H1 (cell line): Measurements from ENCODE around the gene CD300LB. TPM values are rescaled to one million over a fixed set of nuclear protein-coding genes. Genes with fewer than 3 reads are reported as not detected.

Experiments used
- CTCF ChIA-PET: fragments of 300-600 bp; sonication (Branson Sonifier 250); formaldehyde crosslinking; loops from one replicate; lab custom pipeline; 2021; ENCODE audit not compliant: partially characterized antibody; lab: Charles Lee
- POLR2A ChIA-PET: fragments of 300-600 bp; sonication (Branson Sonifier 250); formaldehyde crosslinking; loops from one replicate; lab custom pipeline; 2021; ENCODE audit warnings: inconsistent platforms; ENCODE audit not compliant: partially characterized antibody; lab: Charles Lee
- DNase-seq, 2 experiments: peaks; one replicate each; pipeline versions ENCODE4 v3.0.0 to v3.0.0-alpha.2; 2010 to 2022; ENCODE audit warnings: low spot score in 2 of 2, low read depth in 1 of 2, mixed read lengths in 1 of 2
- FAIRE-seq: peaks from 2 replicates; lab custom pipeline; 2011; peaks lifted over from hg19 to GRCh38; lab: Jason Lieb, UNC
- H2AFZ ChIP-seq: 2 replicates; pipeline ENCODE4 v1.8.1; 2012; ENCODE audit warnings: low read length, inconsistent platforms
- H2AK5ac ChIP-seq: 2 replicates; pipeline ENCODE4 v1.6.1; 2013; ENCODE audit warnings: low read depth, low read length
- H2BK120ac ChIP-seq: replicated peaks from 2 replicates; pipeline ENCODE3; 2013; ENCODE audit warnings: low read depth, low read length, inconsistent platforms
- H2BK12ac ChIP-seq: 2 replicates; pipeline ENCODE4 v1.6.1; 2013; ENCODE audit warnings: low read depth, low read length
- H2BK15ac ChIP-seq: 2 replicates; pipeline ENCODE4 v1.6.1; 2013; ENCODE audit warnings: low read length
- H2BK20ac ChIP-seq: 2 replicates; pipeline ENCODE4 v1.6.1; 2013; ENCODE audit warnings: low read length
- H2BK5ac ChIP-seq: 2 replicates; pipeline ENCODE4 v1.6.1; 2013; ENCODE audit warnings: low read depth, low read length
- H3K14ac ChIP-seq: 2 replicates; pipeline ENCODE4 v1.6.1; 2013; ENCODE audit warnings: inconsistent platforms; ENCODE audit not compliant: insufficient read length
- H3K18ac ChIP-seq: 2 replicates; pipeline ENCODE4 v1.6.1; 2013; ENCODE audit warnings: low read length; ENCODE audit errors: extremely low read depth
- H3K23ac ChIP-seq: 2 replicates; pipeline ENCODE4 v1.6.1; 2013; ENCODE audit warnings: inconsistent platforms; ENCODE audit not compliant: insufficient read length
- H3K23me2 ChIP-seq: 2 replicates; pipeline ENCODE4 v1.6.1; 2013; ENCODE audit warnings: low read depth, low read length
- H3K27ac ChIP-seq: 2 replicates; pipeline ENCODE4 v1.6.1; 2011; ENCODE audit warnings: low read depth, low read length, inconsistent platforms
- H3K27me3 ChIP-seq, 4 experiments: replicated peaks in 1 of 4; 1 replicate in 1 of 4; 2 replicates in 3 of 4; pipeline versions ENCODE4 v1.6.1 to v1.8.1; 2011 to 2013; ENCODE audit warnings: low read length in 3 of 4, mild to moderate bottlenecking in 3 of 4, inconsistent platforms in 2 of 4, mixed read lengths in 2 of 4, moderate library complexity in 1 of 4; ENCODE audit not compliant: control insufficient read depth in 3 of 4, insufficient read depth in 3 of 4; ENCODE audit errors: extremely low read depth in 1 of 4
- H3K36me3 ChIP-seq, 4 experiments: 2 replicates each; pipeline versions ENCODE4 v1.6.1 to v1.8.1; 2011 to 2013; ENCODE audit warnings: mild to moderate bottlenecking in 4 of 4, low read length in 3 of 4, moderate library complexity in 2 of 4, control low read depth in 1 of 4, inconsistent platforms in 1 of 4; ENCODE audit not compliant: insufficient read depth in 4 of 4, control insufficient read depth in 2 of 4
- H3K4ac ChIP-seq: replicated peaks from 2 replicates; pipeline ENCODE3; 2013; ENCODE audit warnings: low read length, low read depth, mixed read lengths, inconsistent platforms; ENCODE audit not compliant: insufficient read length
- H3K4me1 ChIP-seq, 4 experiments: replicated peaks in 1 of 4; 1 replicate in 1 of 4; 2 replicates in 3 of 4; pipeline versions ENCODE4 v1.6.1 to v1.8.1; 2011 to 2013; ENCODE audit warnings: low read length in 3 of 4, inconsistent platforms in 2 of 4, mixed read lengths in 1 of 4; ENCODE audit not compliant: insufficient read depth in 4 of 4, control insufficient read depth in 3 of 4
- H3K4me2 ChIP-seq, 2 experiments: 2 replicates each; pipeline versions ENCODE4 v1.6.1 to v1.8.1; 2011 to 2013; ENCODE audit warnings: low read depth in 2 of 2, low read length in 2 of 2, control low read depth in 1 of 2, inconsistent platforms in 1 of 2, mild to moderate bottlenecking in 1 of 2; ENCODE audit not compliant: insufficient read depth in 1 of 2
- H3K4me3 ChIP-seq, 4 experiments: fragments of 200-600, 300-600 bp in 1 of 4; sonication (generic), shearing (Covaris generic), sonication (Bioruptor Twin) in 1 of 4; 2 replicates each; pipeline versions ENCODE4 v1.5.1 to v1.8.1; 2011 to 2016; ENCODE audit warnings: low read length in 4 of 4, low read depth in 3 of 4, control low read depth in 2 of 4, inconsistent platforms in 2 of 4, mild to moderate bottlenecking in 2 of 4, mixed read lengths in 1 of 4, moderate library complexity in 1 of 4; ENCODE audit not compliant: insufficient read depth in 2 of 4; ENCODE audit errors: extremely low read depth in 1 of 4
- H3K56ac ChIP-seq: replicated peaks from 2 replicates; pipeline ENCODE3; 2013; ENCODE audit warnings: low read depth, mild to moderate bottlenecking, mixed read lengths, low read length, inconsistent platforms; ENCODE audit not compliant: insufficient read length
- H3K79me1 ChIP-seq: 2 replicates; pipeline ENCODE4 v1.6.1; 2013; ENCODE audit warnings: low read depth, low read length, control low read depth
- H3K79me2 ChIP-seq, 2 experiments: 2 replicates each; pipeline versions ENCODE4 v1.6.1 to v1.8.1; 2012 to 2013; ENCODE audit warnings: low read length in 2 of 2, mild to moderate bottlenecking in 2 of 2, inconsistent platforms in 1 of 2; ENCODE audit not compliant: insufficient read depth in 2 of 2, control insufficient read depth in 1 of 2
- H3K9ac ChIP-seq, 4 experiments: replicated peaks in 1 of 4; 1 replicate in 1 of 4; 2 replicates in 3 of 4; pipeline versions ENCODE4 v1.6.1 to v1.8.1; 2011 to 2013; ENCODE audit warnings: low read depth in 3 of 4, low read length in 3 of 4, control low read depth in 2 of 4, mild to moderate bottlenecking in 2 of 4, moderate library complexity in 2 of 4, inconsistent platforms in 1 of 4; ENCODE audit errors: extremely low read depth in 1 of 4
- H3K9me3 ChIP-seq, 2 experiments: 2 replicates each; pipeline versions ENCODE4 v1.6.1 to v1.8.1; 2012 to 2013; ENCODE audit warnings: mild to moderate bottlenecking in 2 of 2, moderate library complexity in 2 of 2, control low read depth in 1 of 2, inconsistent platforms in 1 of 2, low read depth in 1 of 2, low read length in 1 of 2, mixed read lengths in 1 of 2; ENCODE audit not compliant: insufficient read depth in 2 of 2
- H4K20me1 ChIP-seq, 2 experiments: replicated peaks in 1 of 2; 2 replicates each; pipeline versions ENCODE3 to v1.8.1; 2011 to 2013; ENCODE audit warnings: inconsistent platforms in 2 of 2, low read length in 2 of 2, mild to moderate bottlenecking in 1 of 2; ENCODE audit not compliant: insufficient read depth in 2 of 2, control insufficient read depth in 1 of 2
- H4K5ac ChIP-seq: 2 replicates; pipeline ENCODE4 v1.6.1; 2013; ENCODE audit warnings: low read length, low read depth, mixed read lengths, inconsistent platforms; ENCODE audit not compliant: insufficient read length
- H4K8ac ChIP-seq: 2 replicates; pipeline ENCODE4 v1.8.0; 2013; ENCODE audit warnings: mild to moderate bottlenecking, moderate library complexity, low read length, inconsistent platforms; ENCODE audit not compliant: insufficient read depth; ENCODE audit errors: extremely low read depth
- H4K91ac ChIP-seq: replicated peaks from 2 replicates; pipeline ENCODE3; 2013; ENCODE audit warnings: low read length, mixed read lengths, inconsistent platforms; ENCODE audit not compliant: insufficient read length
- CTCF ChIP-seq, 3 experiments: IDR thresholded peaks; 1 replicate in 2 of 3; 2 replicates in 1 of 3; pipeline versions ENCODE4 v1.5.1 to v1.6.1; 2011; ENCODE audit warnings: low read length in 3 of 3, mild to moderate bottlenecking in 3 of 3, inconsistent platforms in 2 of 3, low read depth in 1 of 3, moderate library complexity in 1 of 3; ENCODE audit not compliant: insufficient read depth in 1 of 3; ENCODE audit errors: control extremely low read depth in 1 of 3
- MAX ChIP-seq: IDR thresholded peaks from 2 replicates; pipeline ENCODE4 v1.6.1; 2012; ENCODE audit warnings: inconsistent platforms
- NRF1 ChIP-seq: IDR thresholded peaks from 2 replicates; pipeline ENCODE4 v1.6.1; 2011; ENCODE audit warnings: mild to moderate bottlenecking, low read depth, low read length, improper control_type of control experiment
- RAD21 ChIP-seq, 2 experiments: IDR thresholded peaks in 1 of 2; conservative IDR thresholded peaks in 1 of 2; 2 replicates each; pipeline ENCODE4 v1.6.1; 2011; ENCODE audit warnings: low read depth in 2 of 2, low read length in 2 of 2, improper control_type of control experiment in 1 of 2, inconsistent platforms in 1 of 2, mild to moderate bottlenecking in 1 of 2, moderate library complexity in 1 of 2
- RBBP5 ChIP-seq: IDR thresholded peaks from 2 replicates; pipeline ENCODE4 v1.7.1; 2012; ENCODE audit warnings: low read depth, mild to moderate bottlenecking, inconsistent platforms, low read length, moderate library complexity, borderline replicate concordance
- RNF2 ChIP-seq: fragments of 200-900, 300-1000 bp; sonication (generic); IDR thresholded peaks from 2 replicates; pipeline ENCODE4 v1.7.1; 2016; ENCODE audit warnings: borderline replicate concordance, low read depth, mild to moderate bottlenecking, antibody characterized with exemption, low read length; ENCODE audit not compliant: poor library complexity, severe bottlenecking; ENCODE audit errors: missing control alignments
- WGBS, 2 experiments: shearing (Covaris generic) in 1 of 2; methylation state at CpG; one replicate each; pipeline versions ENCODE4 v1.1.6 to v1.1.7; 2013 to 2015; ENCODE audit warnings: low lambda C conversion rate in 2 of 2, mixed read lengths in 2 of 2, inconsistent platforms in 1 of 2, low coverage in 1 of 2, missing lambda C conversion rate in 1 of 2; ENCODE audit not compliant: insufficient replicate concordance in 2 of 2, insufficient coverage in 1 of 2, insufficient read length in 1 of 2; ENCODE audit errors: extremely low coverage in 1 of 2, missing lambda C conversion rate in 1 of 2; 5-methylcytosine and 5-hydroxymethylcytosine counted together
- polyA plus RNA-seq, 7 experiments: library from polyadenylated mRNA; depleted of rRNA in 3 of 7; stranded (reverse) in 5 of 7; unstranded in 2 of 7; fragments of >200 nt in 5 of 7; fragments of 200-250 nt in 2 of 7; gene quantifications; 1 replicate in 5 of 7; 2 replicates in 1 of 7; 4 replicates in 1 of 7; pipeline versions ENCODE4 v1.2.1 to v1.2.3, GENCODE V29; 2011 to 2013; ENCODE audit warnings: missing spikeins in 2 of 7, mixed read lengths in 2 of 7
- total RNA-seq: library from RNA; stranded (reverse); fragmentation: NEBNext Ultra II Directional; extraction: Animal tissue kit (Norgen Biotek cat#: 25700); gene quantifications from 2 replicates; pipeline ENCODE4 v1.2.1, GENCODE V29; 2021

The CD300LB gene
- total and polyA plus RNA-seq, 2 of the 8 experiments (the other 6 are each of a cell fraction or from before 2014, with no cell fraction given) = not detected

GRCh38 chr17:74471341-74471740, 59.9 kb downstream of the CD300LB start:
- H3K79me2 ChIP-seq = no peaks in the 10 kb centered on the region
- H4K8ac ChIP-seq = no peak overlapping the region
- no peak overlapping the region for H3K4me2 ChIP-seq
- H3K23me2 ChIP-seq = peaks cover 12% of the 10 kb centered on the region
- H3K56ac ChIP-seq = no peak overlapping the region
- no peak for DNase-seq
- WGBS, 2 experiments = 86% methylated on average over 3 of the region's 3 CpGs; no CpG with 5 or more reads in 1 of the 2 experiments
- no peak overlapping the region for H2BK15ac ChIP-seq
- H3K9ac ChIP-seq = no peak overlapping the region
- no peak overlapping the region for H2AFZ ChIP-seq
- CTCF ChIA-PET = interaction anchor here (0.8 to 4.1 kb wide), 9 partner anchors 12 to 109 kb away, joined by 3 to 25 read pairs (median 4); partner anchors contain the start of gene BTBD17
- H3K36me3 ChIP-seq = no peaks in the 10 kb centered on the region
- H3K9me3 ChIP-seq = peaks cover 7 to 13% of the 10 kb centered on the region in 2 experiments; a peak in 2 of 4 replicates
- TF ChIP-seq CTCF (IDR thresholded peaks at IDR 0.05; ENCODE audit: control extremely low read depth in 1 of 3, insufficient read depth in 1 of 3, low read depth in 1 of 3, low read length in 3 of 3) (no peak), RBBP5 (no peak), NRF1 (no peak), RAD21 (IDR thresholded peaks at IDR 0.05 in 1 of 2, conservative IDR thresholded peaks at IDR 0.05 in 1 of 2; ENCODE audit: low read depth in 2 of 2, low read length in 2 of 2) (no peak), MAX (no peak), RNF2 (no peak)
- TF ChIP-seq, all 59 proteins: peak for 0
- Histone ChIP-seq H2BK120ac (no peak overlapping the region), H2BK20ac (no peak overlapping the region), H3K79me1 (no peaks in the 10 kb centered on the region), H3K23ac (no peak overlapping the region), H3K4ac (no peak overlapping the region), H2BK12ac (no peak overlapping the region), H3K27ac (no peak overlapping the region), H3K27me3 (peaks cover 3 to 16% (median 13%) of the 10 kb centered on the region in 4 experiments), H4K20me1 (no peaks in the 10 kb centered on the region), H4K91ac (no peak overlapping the region), H4K5ac (no peak overlapping the region), H3K4me1 (peaks cover 0 to 9% (median 1%) of the 10 kb centered on the region in 4 experiments; a peak in 2 of 7 replicates), H3K14ac (no peak overlapping the region), H3K18ac (no peak overlapping the region), H2BK5ac (no peak overlapping the region), H2AK5ac (peak overlapping the region; percentile 24; the same call in 1 of the 2 replicates), H3K4me3 (no peak overlapping the region)
- POLR2A ChIA-PET = no interaction called here
- FAIRE-seq = no peak
